Epidermal melanocyte (primary cell): ENCODE results near the gene NEK6.

ENCODE experiments used
- DNase-seq: peaks from one replicate; pipeline ENCODE4 v3.0.0; 2011; ENCODE audit warnings: low spot score; ENCODE audit not compliant: insufficient read length

NEK6 gene

GRCh38 chr9:124260769-124261603 is 3.2 kb downstream of the NEK6 start:
- DNase-seq, result no peak

- no peak for DNase-seq
Observed at GRCh38 chr9:124261736-124262648, 4.2 kb downstream of the NEK6 start.

DNA sequence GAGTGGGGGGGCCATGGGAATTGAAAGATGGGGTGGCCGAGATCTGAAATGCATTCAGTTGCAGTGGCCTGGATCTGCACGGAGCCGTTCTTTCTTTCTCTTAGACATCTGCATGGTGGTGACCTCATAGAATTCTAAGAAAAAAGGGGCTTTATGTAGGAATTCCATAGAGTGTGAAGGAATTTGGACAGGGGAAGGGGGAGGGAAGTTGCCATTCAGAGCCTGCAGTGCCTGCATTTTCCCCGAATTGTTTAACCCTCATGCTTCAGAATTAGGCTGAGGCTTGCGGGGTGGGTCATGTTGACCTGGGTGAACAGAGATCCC is 4.9 kb downstream of the NEK6 start:
- no peak for DNase-seq

DNA sequence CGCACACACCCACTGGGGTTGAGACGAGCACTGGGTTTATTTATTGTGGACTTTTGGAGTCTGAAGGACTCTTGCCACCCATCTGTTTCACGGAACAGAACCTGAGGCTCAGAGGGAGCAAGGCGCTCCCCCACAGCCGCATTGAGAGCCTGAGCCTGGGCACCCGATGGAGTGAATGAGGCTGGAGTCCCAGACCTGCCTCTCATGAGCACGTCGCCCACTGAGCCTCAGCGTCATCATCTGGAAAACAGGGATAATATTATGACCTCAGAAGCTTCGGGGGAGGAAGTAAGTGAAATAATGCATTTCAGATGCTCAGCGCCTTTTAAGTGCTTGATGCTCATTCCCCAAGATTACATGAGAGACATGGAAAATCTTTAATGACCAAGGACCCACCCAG is 5.5 kb downstream of the NEK6 start:
- no peak for DNase-seq

GRCh38 chr9:124263800-124264426 is 6.2 kb downstream of the NEK6 start:
- no peak for DNase-seq

- DNase-seq, result no peak
Observed at GRCh38 chr9:124264823-124265233, 7.1 kb downstream of the NEK6 start.

GRCh38 chr9:124265551-124265950 is 7.8 kb downstream of the NEK6 start:
- no peak for DNase-seq

DNA sequence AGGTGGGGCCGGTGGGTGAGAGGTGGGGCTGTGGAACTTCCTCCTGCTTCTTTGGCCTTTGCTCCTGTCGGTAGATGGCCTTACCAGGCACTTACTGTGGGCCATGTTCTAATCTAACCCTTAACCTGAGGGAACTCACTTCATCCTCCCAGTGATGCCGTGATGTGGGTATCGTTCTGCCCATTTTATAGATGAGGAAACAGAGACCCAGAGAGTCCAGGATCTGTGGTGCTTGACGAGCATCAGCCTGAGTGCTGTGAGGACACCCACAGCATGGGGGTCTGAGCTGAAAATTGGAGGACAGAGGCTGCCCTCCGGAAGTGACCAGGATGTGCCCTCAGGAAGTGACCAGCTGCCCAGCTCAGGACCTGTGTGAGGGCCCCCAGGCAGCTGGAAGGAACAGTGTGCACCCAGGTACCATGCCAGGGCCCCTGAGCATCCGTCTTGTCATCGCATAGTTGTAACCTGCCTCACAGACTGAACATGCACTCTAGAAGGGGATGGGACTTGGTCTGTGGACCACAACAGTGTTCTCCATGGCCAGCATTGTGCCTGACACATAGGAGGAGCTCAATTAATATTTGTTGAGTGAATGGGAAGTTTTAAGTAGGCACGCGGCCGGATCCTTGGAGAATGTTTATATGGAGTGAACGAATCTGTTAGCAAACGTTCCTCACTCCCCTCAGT is 8.5 kb downstream of the NEK6 start:
- DNase-seq, result no peak

DNA sequence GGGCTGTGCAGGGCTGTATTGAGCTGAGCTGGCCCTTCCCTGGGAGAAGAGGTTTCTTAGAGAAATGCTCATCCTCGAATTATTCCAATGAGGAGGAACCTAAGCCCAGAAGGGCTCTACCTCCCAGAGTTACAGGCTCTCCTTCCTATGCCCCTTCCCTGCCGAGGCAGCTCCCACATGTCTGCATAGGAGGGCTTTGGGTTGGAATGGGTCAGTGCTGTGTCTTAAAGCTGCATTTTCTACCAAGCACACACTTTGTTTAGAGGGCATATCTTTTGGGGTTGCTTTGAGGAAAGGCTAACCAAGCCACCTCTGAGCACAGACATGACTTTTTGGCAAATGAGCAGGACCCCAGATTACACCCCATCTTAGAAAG is 9.1 kb downstream of the NEK6 start:
- no peak for DNase-seq

DNA sequence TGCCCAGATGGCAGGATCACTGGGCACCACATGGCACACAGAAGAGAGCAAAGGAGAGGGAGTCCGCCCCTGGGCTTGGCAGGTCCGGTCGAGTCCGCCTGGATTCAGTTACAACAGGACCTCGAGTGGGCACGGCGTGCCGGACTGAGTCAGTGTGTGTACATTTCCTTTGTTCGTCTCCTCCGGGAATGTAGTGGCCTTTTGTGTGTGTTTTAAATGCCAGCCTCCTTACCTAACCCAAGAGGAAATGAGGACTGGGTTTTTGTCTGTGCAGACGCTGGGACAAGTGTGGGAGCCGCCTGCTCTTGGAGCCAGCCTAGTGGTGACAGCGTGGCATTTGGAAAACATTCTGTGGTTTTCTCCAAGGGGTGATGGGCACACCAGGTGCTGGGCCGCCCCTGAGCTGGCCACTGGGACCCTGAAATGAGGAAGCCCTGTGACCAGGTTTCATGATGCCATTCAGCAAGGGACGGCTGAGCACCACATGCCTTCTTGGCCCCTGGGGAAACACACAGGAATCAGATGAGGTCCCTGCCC is 9.6 kb downstream of the NEK6 start:
- peak; percentile 66 for DNase-seq

- DNase-seq, result no peak
Observed at GRCh38 chr9:124268248-124268647, 10.5 kb downstream of the NEK6 start.

DNA sequence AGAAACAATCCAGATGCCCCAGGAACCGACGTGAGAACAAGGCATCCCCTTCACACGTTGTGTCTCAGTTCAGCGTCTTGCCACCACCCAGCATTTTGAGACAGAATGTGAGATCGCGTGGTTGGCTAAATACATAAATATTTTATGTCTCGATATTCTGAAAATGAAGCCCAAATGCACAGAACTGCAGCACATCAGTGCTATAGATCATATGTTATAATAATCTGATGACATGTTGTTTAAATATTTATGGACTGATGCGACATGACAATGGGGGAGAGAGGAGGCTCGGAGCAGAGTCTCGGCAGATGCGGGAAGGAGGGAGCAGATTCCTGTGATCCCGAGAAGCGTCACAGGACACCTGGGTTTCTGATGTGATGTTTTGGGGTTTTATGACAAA is 10.9 kb downstream of the NEK6 start:
- DNase-seq, result no peak

DNA sequence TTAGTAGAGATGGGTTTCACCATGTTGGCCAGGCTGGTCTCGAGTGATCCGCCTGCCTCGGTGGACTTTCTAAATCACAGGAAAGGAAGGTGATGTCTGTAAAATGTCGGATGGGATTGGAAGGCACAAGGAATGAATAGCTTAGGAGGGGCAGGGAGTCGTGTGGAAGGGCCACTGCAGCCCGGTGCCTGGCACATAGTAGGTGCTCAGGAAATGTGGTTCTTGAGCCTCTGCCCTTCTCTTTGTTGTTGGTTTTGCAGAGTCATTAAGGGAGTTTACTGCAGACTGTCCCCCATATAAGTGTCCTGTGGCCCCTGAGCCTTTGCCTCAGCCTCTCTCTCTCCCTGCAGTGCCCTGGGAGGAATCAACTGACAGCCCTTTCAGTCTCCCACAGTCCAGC is 11.8 kb downstream of the NEK6 start:
- DNase-seq, result no peak

DNA sequence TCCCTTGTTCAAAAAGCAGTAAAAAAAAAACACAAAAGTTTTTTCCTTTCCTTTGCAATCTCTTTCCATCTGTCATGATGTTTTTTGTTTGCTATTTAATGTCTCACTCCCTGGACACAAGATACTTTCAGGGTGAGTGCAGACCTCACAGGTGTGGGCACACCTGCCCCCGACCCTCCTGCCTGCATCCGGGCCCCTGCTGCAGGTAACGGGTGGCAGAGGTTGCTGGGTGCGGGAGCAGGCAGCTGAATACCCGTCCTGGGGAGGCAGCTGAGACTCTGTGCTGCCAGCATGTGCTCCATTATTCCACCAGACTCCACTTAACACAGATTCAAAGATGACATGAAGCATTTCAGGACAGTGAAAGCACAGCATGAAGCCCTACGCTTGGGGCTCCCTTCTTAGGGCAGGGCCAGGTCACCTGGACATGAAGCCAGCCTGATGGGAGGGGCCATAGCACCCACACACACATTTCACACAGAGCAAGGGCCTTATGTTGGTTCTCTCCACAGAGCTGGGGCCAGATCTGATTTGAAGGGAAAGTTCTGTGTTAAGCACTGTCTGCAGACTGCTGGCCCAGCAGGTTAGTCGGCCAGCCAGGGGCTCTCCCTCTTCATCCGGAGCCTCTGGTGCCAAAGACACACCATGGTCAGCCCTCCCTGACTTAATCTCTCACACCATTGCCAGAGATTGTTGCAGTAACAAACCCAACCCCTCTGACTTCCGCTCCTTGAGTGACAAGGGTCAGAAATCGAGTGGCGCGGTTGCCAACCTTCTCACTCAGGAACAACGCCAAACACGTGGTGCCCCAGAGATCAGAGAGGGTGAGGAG is 13.0 kb downstream of the NEK6 start:
- no peak for DNase-seq

DNA sequence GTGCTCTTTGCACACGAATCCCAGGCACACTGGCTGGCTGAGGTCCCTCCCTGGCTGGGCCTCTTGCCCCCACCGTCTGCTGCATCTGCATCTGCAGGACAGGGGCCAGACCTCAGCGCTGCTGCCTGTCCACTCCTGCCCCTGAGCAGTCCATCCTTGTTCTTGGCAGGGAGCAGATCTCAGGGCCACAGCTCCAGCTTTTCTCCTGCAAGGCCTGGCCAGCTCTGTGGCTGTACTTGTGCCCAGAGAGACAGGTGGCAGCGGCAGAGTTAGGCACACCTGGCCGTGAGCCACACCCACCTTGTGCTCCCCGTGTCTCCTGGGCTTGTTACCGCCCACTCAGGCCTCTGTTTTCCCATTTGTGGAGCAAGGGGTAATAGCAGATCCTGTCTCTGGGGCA is 13.9 kb downstream of the NEK6 start:
- DNase-seq, result no peak

GRCh38 chr9:124272118-124272517 is 14.4 kb downstream of the NEK6 start:
- peak; percentile 62 for DNase-seq

DNA sequence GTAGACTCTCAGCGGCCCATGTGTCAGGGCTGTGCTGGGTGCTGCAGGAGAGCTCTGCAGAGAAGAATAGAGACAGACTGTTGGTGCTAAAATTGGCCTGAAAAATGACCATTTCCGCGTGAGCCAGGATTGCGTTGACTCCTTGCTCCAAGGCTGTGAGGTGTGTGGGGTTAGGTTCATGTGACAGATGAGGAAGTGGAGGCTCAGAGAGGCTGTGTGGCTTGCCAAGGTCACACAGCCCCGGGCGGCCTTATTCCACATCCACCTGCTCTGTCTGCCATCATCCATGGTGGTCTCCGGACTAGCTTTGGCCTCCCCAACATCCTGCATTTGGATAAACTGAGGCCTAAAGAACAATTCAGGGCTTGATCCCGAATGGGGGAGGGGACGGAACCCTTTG is 15.2 kb downstream of the NEK6 start:
- DNase-seq, result no peak

DNA sequence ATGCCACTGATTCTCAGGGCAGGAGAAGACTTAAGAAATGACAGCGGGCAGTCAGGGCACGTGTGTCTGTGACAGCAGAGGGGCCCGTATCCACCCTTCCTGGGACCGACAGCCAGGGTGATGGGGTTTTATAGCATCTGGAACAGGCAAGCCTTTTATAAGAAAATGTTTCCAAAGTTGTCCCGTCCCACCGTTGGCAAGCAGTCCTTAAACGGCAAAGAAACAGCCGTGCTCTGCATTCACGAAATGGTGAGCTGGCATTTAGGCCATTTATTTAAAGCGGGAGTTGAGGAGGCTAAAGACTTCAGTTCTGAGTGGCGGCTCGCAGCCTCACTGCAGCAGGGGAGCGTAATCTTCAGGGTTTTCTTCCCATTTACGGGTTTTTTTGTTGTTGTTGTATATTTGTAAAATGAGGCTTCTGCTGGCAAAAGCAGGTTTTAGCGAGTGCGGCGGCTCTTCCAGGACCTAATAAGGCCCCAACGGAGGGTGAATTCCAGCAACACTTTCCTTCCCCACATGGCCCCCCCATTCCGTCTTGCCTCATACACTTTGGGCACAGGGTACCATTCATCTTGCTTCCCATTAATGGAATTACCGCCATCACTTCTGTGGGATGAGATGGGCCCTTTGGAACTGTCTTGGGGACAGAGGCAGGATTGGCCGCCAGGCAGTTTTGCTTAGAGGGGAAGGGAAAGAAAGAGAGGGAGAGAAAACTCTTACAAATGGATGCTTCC is 15.8 kb downstream of the NEK6 start:
- DNase-seq, result no peak

DNA sequence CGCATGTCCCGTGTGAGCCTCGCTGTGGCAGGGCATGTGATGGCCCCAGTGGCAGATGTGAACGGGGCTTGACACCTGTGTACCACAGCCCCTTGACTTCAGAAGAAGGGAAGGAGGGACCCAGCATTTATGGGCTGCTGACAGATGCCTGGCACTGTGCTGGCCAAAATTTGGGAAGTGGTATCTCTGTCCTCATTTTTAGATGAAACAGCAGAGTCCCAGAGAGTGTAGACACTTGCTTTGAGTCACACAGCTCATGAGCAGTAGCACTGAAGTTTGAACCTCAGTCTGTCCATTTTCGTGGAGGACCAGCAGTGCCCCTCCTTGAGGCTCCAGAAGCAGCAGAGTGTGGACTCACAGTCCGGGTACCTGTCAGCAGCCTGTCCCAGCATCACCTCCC is 16.5 kb downstream of the NEK6 start:
- no peak for DNase-seq

- DNase-seq, result no peak
Observed at GRCh38 chr9:124274738-124275137, 17.0 kb downstream of the NEK6 start.
